Adrenal gland (tissue), 5 donors: ENCODE data around the gene POTEH.
"Not testable (repeated sequence)": the region's sequence is repeated elsewhere in the genome, so short reads cannot be mapped to it uniquely, and the experiment has no call there.

ENCODE experiments used
- POLR2A ChIP-seq, 2 donors: fragments of 450-650 bp; IDR thresholded peaks; one replicate each; pipeline ENCODE4 v1.6.1; 2017; ENCODE audit warnings: antibody characterized with exemption in 2 of 2, mild to moderate bottlenecking in 2 of 2, moderate library complexity in 1 of 2
- TF ChIP-seq, protein P1 (sequence below), 6 experiments: fragments of 450-650 bp in 4 of 6; fragments of 200-600 bp in 2 of 6; sonication (generic) in 1 of 6; IDR thresholded peaks; 1 replicate in 5 of 6; 2 replicates in 1 of 6; pipeline versions ENCODE4 v1.5.1 to v1.8.0; 2016 to 2021; ENCODE audit warnings: antibody characterized with exemption in 6 of 6, mild to moderate bottlenecking in 2 of 6, moderate library complexity in 1 of 6
- donor health status: DM: no; HTN: no; CAD: no.

DNA sequence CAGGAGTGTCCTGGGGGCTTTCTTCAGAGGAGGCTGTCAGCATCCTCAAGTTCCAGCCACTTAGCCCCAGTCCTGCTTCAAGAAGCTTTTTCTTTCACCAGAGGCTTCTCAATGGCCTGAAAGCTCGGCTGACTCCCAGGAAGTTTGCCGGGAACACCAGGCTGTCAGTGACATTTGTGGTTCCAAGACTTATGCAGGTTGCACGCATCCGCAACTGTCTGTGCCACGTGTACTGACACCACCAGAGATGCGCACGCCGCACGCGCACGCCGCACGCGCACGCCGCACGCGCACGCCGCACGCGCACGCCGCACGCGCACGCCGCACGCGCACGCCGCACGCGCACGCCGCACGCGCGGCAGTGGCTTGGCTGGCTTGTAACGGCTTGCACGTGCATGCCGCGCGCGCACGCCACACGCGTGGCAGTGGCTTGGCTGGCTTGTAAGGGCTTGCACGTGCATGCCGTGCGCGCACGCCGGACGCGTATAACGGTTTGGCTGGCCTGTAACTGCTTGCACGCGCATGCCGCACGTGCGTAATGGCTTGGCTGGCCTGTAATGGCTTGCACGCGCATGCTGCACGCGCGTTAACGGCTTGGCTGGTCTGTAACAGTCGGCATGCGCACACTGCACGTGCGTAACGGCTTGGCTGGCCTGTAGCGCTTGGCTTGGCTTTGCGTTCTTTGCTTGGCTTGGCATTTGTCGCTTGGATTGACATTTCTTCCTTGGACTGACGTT, 646 bp upstream of the POTEH start:
- TF ChIP-seq, protein P1, sequence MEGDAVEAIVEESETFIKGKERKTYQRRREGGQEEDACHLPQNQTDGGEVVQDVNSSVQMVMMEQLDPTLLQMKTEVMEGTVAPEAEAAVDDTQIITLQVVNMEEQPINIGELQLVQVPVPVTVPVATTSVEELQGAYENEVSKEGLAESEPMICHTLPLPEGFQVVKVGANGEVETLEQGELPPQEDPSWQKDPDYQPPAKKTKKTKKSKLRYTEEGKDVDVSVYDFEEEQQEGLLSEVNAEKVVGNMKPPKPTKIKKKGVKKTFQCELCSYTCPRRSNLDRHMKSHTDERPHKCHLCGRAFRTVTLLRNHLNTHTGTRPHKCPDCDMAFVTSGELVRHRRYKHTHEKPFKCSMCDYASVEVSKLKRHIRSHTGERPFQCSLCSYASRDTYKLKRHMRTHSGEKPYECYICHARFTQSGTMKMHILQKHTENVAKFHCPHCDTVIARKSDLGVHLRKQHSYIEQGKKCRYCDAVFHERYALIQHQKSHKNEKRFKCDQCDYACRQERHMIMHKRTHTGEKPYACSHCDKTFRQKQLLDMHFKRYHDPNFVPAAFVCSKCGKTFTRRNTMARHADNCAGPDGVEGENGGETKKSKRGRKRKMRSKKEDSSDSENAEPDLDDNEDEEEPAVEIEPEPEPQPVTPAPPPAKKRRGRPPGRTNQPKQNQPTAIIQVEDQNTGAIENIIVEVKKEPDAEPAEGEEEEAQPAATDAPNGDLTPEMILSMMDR (IDR thresholded peaks at IDR 0.05), result not testable (repeated sequence)
- not testable (repeated sequence) for TF ChIP-seq POLR2A (IDR thresholded peaks at IDR 0.05)
